Fibroblast of lung (primary cell): ENCODE data around the gene SMNDC1. TPM values are rescaled to one million over a fixed set of nuclear protein-coding genes. Genes with fewer than 3 reads are reported as not detected.

Experiments
- DNase-seq, 2 donors: peaks; one replicate each; pipeline versions ENCODE4 v3.0.0 to v3.0.0-alpha.2; 2010; ENCODE audit warnings: low read depth in 2 of 2
- H2AFZ ChIP-seq: 2 replicates; pipeline ENCODE4 v1.5.1; 2012; ENCODE audit warnings: low read length, control low read depth, inconsistent platforms
- H3K27ac ChIP-seq: 2 replicates; pipeline ENCODE4 v1.5.1; 2011; ENCODE audit warnings: low read length, control low read depth; ENCODE audit not compliant: insufficient read depth
- H3K27me3 ChIP-seq: 2 replicates; pipeline ENCODE4 v1.5.1; 2011; ENCODE audit warnings: mild to moderate bottlenecking, low read length; ENCODE audit not compliant: control insufficient read depth, insufficient read depth
- H3K36me3 ChIP-seq: 2 replicates; pipeline ENCODE4 v1.5.1; 2011; ENCODE audit warnings: low read length; ENCODE audit not compliant: control insufficient read depth, insufficient read depth
- H3K4me1 ChIP-seq: 2 replicates; pipeline ENCODE4 v1.5.1; 2011; ENCODE audit warnings: low read length; ENCODE audit not compliant: control insufficient read depth, insufficient read depth; ENCODE audit errors: extremely low read depth
- H3K4me2 ChIP-seq: 2 replicates; pipeline ENCODE4 v1.5.1; 2011; ENCODE audit warnings: low read length, control low read depth; ENCODE audit not compliant: insufficient read depth; ENCODE audit errors: extremely low read depth
- H3K4me3 ChIP-seq, 4 experiments: fragments of 200-600 bp in 1 of 4; sonication (generic) in 1 of 4; replicated peaks in 1 of 4; 2 replicates each; pipeline ENCODE4 v1.5.1; 2011 to 2016; ENCODE audit warnings: low read length in 4 of 4, low read depth in 3 of 4, mild to moderate bottlenecking in 3 of 4, control low read depth in 2 of 4, inconsistent platforms in 1 of 4, mixed read lengths in 1 of 4; ENCODE audit not compliant: insufficient read depth in 1 of 4; ENCODE audit errors: control extremely low read depth in 1 of 4
- H3K79me2 ChIP-seq: 2 replicates; pipeline ENCODE4 v1.5.1; 2012; ENCODE audit warnings: mild to moderate bottlenecking, low read length, inconsistent platforms; ENCODE audit not compliant: control insufficient read depth, insufficient read depth
- H3K9ac ChIP-seq: 2 replicates; pipeline ENCODE4 v1.5.1; 2011; ENCODE audit warnings: mild to moderate bottlenecking, low read length, control low read depth; ENCODE audit not compliant: insufficient read depth
- H3K9me3 ChIP-seq: 2 replicates; pipeline ENCODE4 v1.5.1; 2012; ENCODE audit warnings: low read depth, low read length; ENCODE audit not compliant: control insufficient read depth, insufficient read depth
- H4K20me1 ChIP-seq: 2 replicates; pipeline ENCODE4 v1.5.1; 2011; ENCODE audit warnings: low read length; ENCODE audit not compliant: control insufficient read depth, insufficient read depth; ENCODE audit errors: extremely low read depth
- EZH2 ChIP-seq: IDR thresholded peaks from 2 replicates; pipeline ENCODE4 v1.5.1; 2012; ENCODE audit warnings: low read length, control low read depth, mild to moderate bottlenecking; ENCODE audit errors: missing control alignments
- polyA plus RNA-seq, 2 donors: library from polyadenylated mRNA; depleted of rRNA in 1 of 2; stranded (reverse) in 1 of 2; unstranded in 1 of 2; fragments of >200 nt; gene quantifications; 2 replicates each; pipeline ENCODE4 v1.2.1, GENCODE V29; 2011 to 2012; ENCODE audit warnings: missing spikeins in 1 of 2
- total RNA-seq: library from RNA; depleted of rRNA; stranded (reverse); fragments of >200 nt; gene quantifications from 2 replicates; pipeline ENCODE4 v1.2.1, GENCODE V29; 2014
- TF ChIP-seq, protein P1 (sequence below), 2 donors: IDR thresholded peaks in 1 of 2; conservative IDR thresholded peaks in 1 of 2; 1 replicate in 1 of 2; 2 replicates in 1 of 2; pipeline ENCODE4 v1.5.1; 2011 to 2012; ENCODE audit warnings: low read length in 2 of 2, control low read depth in 1 of 2, inconsistent platforms in 1 of 2, low read depth in 1 of 2, mild to moderate bottlenecking in 1 of 2

Gene SMNDC1
- total and polyA plus RNA-seq, 2 donors (not counting 1 experiment from before 2014, with no cell fraction given): 8.9 to 19.4 TPM

DNA sequence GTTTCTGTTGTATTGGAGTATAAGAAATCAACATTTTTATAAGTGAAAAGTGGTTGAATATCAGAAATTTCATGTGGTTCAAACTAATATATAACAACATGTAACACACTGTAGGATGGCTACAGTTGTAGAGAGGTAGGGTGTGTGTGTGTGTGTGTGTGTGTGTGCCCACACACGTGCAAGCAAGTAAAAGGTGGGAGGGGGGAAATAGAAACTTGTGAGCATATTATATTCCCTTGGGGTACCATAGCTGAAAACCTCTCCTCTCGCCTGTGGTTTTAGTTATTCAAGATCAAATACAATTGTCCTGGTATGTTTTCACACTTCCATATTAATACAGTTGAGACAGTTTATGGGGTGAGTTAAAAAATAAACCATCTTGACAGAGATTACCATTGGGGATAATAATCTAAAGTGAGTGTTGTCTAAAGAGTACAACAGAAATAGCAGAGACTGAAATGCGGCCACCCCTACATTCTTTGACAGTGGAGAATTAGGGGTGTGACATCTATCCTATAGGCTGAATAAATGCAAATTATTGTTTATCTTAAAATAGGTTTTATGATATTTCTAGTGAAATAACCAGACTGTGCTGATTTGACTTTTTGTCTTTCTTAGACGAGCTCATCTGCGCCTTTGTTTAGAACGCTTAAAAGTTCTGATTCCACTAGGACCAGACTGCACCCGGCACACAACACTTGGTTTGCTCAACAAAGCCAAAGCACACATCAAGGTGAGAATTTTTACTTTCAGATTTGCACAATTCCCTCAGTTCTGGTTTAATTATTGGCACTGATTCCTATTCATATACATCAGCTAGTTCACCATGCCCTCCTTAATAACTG lies 25.9 kb downstream of the SMNDC1 start:
- H3K27me3 ChIP-seq: no peaks in the 10 kb centered on the region
- peak overlapping the region; percentile 28 for H3K4me2 ChIP-seq
- H3K27ac ChIP-seq: no peak overlapping the region
- TF ChIP-seq, protein P1, sequence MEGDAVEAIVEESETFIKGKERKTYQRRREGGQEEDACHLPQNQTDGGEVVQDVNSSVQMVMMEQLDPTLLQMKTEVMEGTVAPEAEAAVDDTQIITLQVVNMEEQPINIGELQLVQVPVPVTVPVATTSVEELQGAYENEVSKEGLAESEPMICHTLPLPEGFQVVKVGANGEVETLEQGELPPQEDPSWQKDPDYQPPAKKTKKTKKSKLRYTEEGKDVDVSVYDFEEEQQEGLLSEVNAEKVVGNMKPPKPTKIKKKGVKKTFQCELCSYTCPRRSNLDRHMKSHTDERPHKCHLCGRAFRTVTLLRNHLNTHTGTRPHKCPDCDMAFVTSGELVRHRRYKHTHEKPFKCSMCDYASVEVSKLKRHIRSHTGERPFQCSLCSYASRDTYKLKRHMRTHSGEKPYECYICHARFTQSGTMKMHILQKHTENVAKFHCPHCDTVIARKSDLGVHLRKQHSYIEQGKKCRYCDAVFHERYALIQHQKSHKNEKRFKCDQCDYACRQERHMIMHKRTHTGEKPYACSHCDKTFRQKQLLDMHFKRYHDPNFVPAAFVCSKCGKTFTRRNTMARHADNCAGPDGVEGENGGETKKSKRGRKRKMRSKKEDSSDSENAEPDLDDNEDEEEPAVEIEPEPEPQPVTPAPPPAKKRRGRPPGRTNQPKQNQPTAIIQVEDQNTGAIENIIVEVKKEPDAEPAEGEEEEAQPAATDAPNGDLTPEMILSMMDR (conservative IDR thresholded peaks at IDR 0.05 in 1 of 2, IDR thresholded peaks at IDR 0.05 in 1 of 2; ENCODE audit: low read depth in 1 of 2, low read length in 2 of 2): no peak
- TF ChIP-seq EZH2: no peak
- H3K9me3 ChIP-seq: no peaks in the 10 kb centered on the region
- H3K79me2 ChIP-seq: no peaks in the 10 kb centered on the region
- H3K4me1 ChIP-seq: no peaks in the 10 kb centered on the region
- H3K36me3 ChIP-seq: no peaks in the 10 kb centered on the region
- no peak overlapping the region for H3K9ac ChIP-seq
- peak overlapping the region; percentile 68 for H2AFZ ChIP-seq
- peak overlapping the region in 3 of 4 experiments; percentile 3 to 33 (median 8) for H3K4me3 ChIP-seq
- no peaks in the 10 kb centered on the region for H4K20me1 ChIP-seq
- no peak for DNase-seq

DNA sequence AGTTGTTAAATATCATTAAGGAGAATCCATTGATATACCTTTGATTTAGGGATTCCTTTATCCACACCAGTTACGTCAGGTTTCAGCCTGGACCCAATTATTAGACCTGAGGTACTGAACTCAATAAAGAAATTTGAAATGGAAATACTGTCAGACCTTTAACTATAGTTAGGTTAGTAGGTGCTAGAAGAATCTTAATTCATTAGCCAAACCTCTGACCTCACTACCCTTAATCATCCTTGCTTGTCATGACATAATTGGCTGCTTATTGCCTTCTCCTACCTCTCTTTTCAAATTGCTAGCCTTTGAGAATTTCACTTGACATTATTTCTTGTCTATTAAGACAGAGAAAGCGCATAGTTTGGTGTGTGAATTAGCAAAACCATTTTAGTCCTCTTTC lies 27.1 kb downstream of the SMNDC1 start:
- H3K9ac ChIP-seq: no peak overlapping the region
- H3K9me3 ChIP-seq: no peaks in the 10 kb centered on the region
- H2AFZ ChIP-seq: no peak overlapping the region
- H3K4me2 ChIP-seq: no peak overlapping the region
- TF ChIP-seq EZH2: no peak
- TF ChIP-seq, protein P1 (conservative IDR thresholded peaks at IDR 0.05 in 1 of 2, IDR thresholded peaks at IDR 0.05 in 1 of 2; ENCODE audit: low read depth in 1 of 2, low read length in 2 of 2): no peak
- H3K36me3 ChIP-seq: no peaks in the 10 kb centered on the region
- H4K20me1 ChIP-seq: no peaks in the 10 kb centered on the region
- no peaks in the 10 kb centered on the region for H3K4me1 ChIP-seq
- H3K79me2 ChIP-seq: no peaks in the 10 kb centered on the region
- no peaks in the 10 kb centered on the region for H3K27me3 ChIP-seq
- DNase-seq: no peak
- H3K27ac ChIP-seq: no peak overlapping the region
- no peak overlapping the region for H3K4me3 ChIP-seq

DNA sequence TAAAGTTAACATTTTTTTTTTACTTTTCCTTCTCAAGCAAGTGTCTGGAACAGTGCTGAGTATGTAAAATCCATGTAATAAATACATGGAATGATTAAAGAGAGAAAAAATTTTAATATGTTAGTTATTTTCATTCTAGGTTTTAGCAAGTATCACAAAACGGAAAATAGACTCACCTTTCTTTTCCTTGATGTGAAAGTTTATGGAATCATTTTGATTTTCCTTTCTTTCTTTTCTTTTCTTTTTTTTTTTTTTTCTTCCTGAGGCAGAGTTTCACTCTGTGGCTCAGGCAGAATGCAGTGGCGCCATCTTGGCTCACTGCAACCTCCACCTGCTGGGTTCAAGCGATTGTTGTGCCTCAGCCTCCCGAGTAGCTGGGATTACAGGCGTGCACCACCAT lies 28.1 kb downstream of the SMNDC1 start:
- H3K4me2 ChIP-seq: no peak overlapping the region
- no peaks in the 10 kb centered on the region for H3K9me3 ChIP-seq

More for the DNA sequence above, 28.1 kb downstream of the SMNDC1 start:
- no peaks in the 10 kb centered on the region for H3K4me1 ChIP-seq
- no peak overlapping the region for H3K9ac ChIP-seq
- no peaks in the 10 kb centered on the region for H3K79me2 ChIP-seq
- no peak overlapping the region for H2AFZ ChIP-seq
- H3K27me3 ChIP-seq: no peaks in the 10 kb centered on the region
- TF ChIP-seq, protein P1 (conservative IDR thresholded peaks at IDR 0.05 in 1 of 2, IDR thresholded peaks at IDR 0.05 in 1 of 2; ENCODE audit: low read depth in 1 of 2, low read length in 2 of 2): no peak
- TF ChIP-seq EZH2: no peak
- H3K27ac ChIP-seq: no peak overlapping the region
- DNase-seq: no peak
- H4K20me1 ChIP-seq: no peaks in the 10 kb centered on the region
- H3K36me3 ChIP-seq: no peaks in the 10 kb centered on the region
- no peak overlapping the region for H3K4me3 ChIP-seq
